Natural killer cell (primary cell): ENCODE results near the gene SHROOM3. TPM values are rescaled to one million over a fixed set of nuclear protein-coding genes. Genes with fewer than 3 reads are reported as not detected.

Experiments
- ATAC-seq, 3 donors: fragments of 150-1000 bp in 2 of 3; fragments of 200-7000 bp in 1 of 3; cut with Tn5 transposase; 1 replicate in 1 of 3; 2 replicates in 2 of 3; pipeline ENCODE4 v1.10.0; 2021; ENCODE audit warnings: mild to moderate bottlenecking in 2 of 3, moderate library complexity in 2 of 3
- DNase-seq, 2 donors: peaks; one replicate each; pipeline versions ENCODE4 v3.0.0 to v3.0.0-alpha.2; 2013 to 2021; ENCODE audit warnings: mixed read lengths in 1 of 2
- H3K27ac ChIP-seq: one replicate; pipeline ENCODE4 v1.5.1; 2013; ENCODE audit warnings: mild to moderate bottlenecking, low read length
- H3K27me3 ChIP-seq: one replicate; pipeline ENCODE4 v1.6.1; 2013; ENCODE audit warnings: low read length; ENCODE audit not compliant: control insufficient read depth, insufficient read depth
- H3K36me3 ChIP-seq: one replicate; pipeline ENCODE4 v1.6.1; 2013; ENCODE audit warnings: low read length; ENCODE audit not compliant: control insufficient read depth, insufficient read depth
- H3K4me1 ChIP-seq: one replicate; pipeline ENCODE4 v1.6.1; 2013; ENCODE audit warnings: low read length; ENCODE audit not compliant: control insufficient read depth, insufficient read depth
- H3K4me3 ChIP-seq: one replicate; pipeline ENCODE4 v1.5.1; 2013; ENCODE audit warnings: low read length
- H3K9me3 ChIP-seq: one replicate; pipeline ENCODE4 v1.6.1; 2013; ENCODE audit warnings: low read length; ENCODE audit not compliant: control insufficient read depth, insufficient read depth
- H3K27ac Mint-ChIP-seq, 2 donors: one replicate each; pipeline ENCODE4 v1.8.0; 2022; ENCODE audit warnings: mild to moderate bottlenecking in 2 of 2, mixed read lengths in 2 of 2, moderate library complexity in 1 of 2
- H3K27me3 Mint-ChIP-seq, 2 donors: one replicate each; pipeline ENCODE4 v1.8.0; 2022; ENCODE audit warnings: low read depth in 2 of 2, mixed read lengths in 2 of 2
- H3K36me3 Mint-ChIP-seq: one replicate; pipeline ENCODE4 v1.8.0; 2022; ENCODE audit warnings: mixed read lengths
- H3K4me1 Mint-ChIP-seq, 2 donors: one replicate each; pipeline ENCODE4 v1.8.0; 2022; ENCODE audit warnings: mixed read lengths in 2 of 2
- H3K4me3 Mint-ChIP-seq: one replicate; pipeline ENCODE4 v1.8.0; 2022; ENCODE audit warnings: mild to moderate bottlenecking, moderate library complexity, mixed read lengths
- H3K9me3 Mint-ChIP-seq, 2 donors: one replicate each; pipeline ENCODE4 v1.8.0; 2022; ENCODE audit warnings: mixed read lengths in 2 of 2
- WGBS: methylation state at CpG from one replicate; pipeline ENCODE4 v1.1.7; 2013; ENCODE audit warnings: missing lambda C conversion rate; ENCODE audit not compliant: insufficient coverage; 5-methylcytosine and 5-hydroxymethylcytosine counted together
- intact Hi-C: fragments of 100-400 bp; cut with micrococcal nuclease; formaldehyde crosslinking; loops from one replicate; pipeline ENCODE4 v1.14.2; 2022
- total RNA-seq, 4 donors: library from RNA; stranded (reverse); fragments of 120-200 nt in 1 of 4; gene quantifications; one replicate each; pipeline versions ENCODE4 v1.2.3 to v1.2.4, GENCODE V29; 2013 to 2022
- TF ChIP-seq, protein P1 (sequence below): fragments of 200-600 bp; IDR thresholded peaks from one replicate; pipeline ENCODE4 v1.8.0; 2022; ENCODE audit warnings: antibody characterized with exemption

The SHROOM3 gene
- total RNA-seq, 3 donors from 2014 or later (not counting 1 experiment from before 2014, with no cell fraction given) = 0.63 TPM; not detected in 2

DNA sequence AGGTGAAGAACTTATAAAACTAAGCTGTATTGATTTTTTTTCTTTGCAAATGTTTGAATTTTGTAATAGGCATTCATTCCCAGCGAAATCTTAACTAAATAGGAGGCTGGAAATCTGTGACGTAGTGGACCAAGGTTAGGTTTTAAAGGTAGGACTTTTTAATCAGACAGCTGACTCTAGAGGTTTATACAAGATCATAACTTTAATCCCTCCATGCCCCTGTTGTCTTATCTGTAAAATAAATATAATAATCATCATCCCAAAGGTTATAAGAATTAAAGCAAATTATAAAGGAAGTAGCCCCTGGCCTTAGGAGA is 101.3 kb downstream of the SHROOM3 start:
- ATAC-seq (no peak), DNase-seq (no peak)
- Mint-ChIP-seq H3K36me3 (no peaks in the 10 kb centered on the region), H3K9me3 (no peaks in the 10 kb centered on the region), H3K4me3 (no peak overlapping the region), H3K4me1 (no peaks in the 10 kb centered on the region), H3K27me3 (peaks cover 0 to 3% of the 10 kb centered on the region in 2 donors), H3K27ac (no peak overlapping the region)
- intact Hi-C loops = no loop called here
- H3K9me3 ChIP-seq = no peaks in the 10 kb centered on the region
- no peak overlapping the region for H3K4me3 ChIP-seq
- WGBS = 71% methylated on average over 1 of the region's 2 CpGs
- no peak overlapping the region for H3K27ac ChIP-seq
- no peaks in the 10 kb centered on the region for H3K36me3 ChIP-seq
- H3K27me3 ChIP-seq = no peaks in the 10 kb centered on the region
- TF ChIP-seq, protein P1, sequence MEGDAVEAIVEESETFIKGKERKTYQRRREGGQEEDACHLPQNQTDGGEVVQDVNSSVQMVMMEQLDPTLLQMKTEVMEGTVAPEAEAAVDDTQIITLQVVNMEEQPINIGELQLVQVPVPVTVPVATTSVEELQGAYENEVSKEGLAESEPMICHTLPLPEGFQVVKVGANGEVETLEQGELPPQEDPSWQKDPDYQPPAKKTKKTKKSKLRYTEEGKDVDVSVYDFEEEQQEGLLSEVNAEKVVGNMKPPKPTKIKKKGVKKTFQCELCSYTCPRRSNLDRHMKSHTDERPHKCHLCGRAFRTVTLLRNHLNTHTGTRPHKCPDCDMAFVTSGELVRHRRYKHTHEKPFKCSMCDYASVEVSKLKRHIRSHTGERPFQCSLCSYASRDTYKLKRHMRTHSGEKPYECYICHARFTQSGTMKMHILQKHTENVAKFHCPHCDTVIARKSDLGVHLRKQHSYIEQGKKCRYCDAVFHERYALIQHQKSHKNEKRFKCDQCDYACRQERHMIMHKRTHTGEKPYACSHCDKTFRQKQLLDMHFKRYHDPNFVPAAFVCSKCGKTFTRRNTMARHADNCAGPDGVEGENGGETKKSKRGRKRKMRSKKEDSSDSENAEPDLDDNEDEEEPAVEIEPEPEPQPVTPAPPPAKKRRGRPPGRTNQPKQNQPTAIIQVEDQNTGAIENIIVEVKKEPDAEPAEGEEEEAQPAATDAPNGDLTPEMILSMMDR = no peak
- H3K4me1 ChIP-seq = no peaks in the 10 kb centered on the region

DNA sequence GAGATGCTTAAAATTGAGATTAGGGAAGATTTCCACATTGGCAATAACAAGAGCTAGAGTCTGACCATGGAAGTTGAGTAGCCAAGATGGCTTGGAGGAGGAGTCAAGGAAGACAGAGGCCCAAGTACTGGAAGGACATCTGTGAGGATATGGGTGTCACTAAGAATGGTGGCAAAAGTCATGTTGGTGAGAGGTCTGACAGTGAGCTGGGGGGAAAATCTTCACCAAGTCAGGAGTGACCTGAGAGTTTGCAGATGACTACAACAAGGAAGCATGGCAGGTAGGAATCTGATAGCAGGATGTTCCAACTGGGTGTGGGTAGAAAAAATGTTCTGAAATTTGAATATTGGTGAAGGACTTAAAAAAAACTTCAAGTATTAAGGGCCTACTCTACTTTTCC is 103.3 kb downstream of the SHROOM3 start:
- no peak overlapping the region for H3K27ac ChIP-seq
- H3K4me1 Mint-ChIP-seq = no peaks in the 10 kb centered on the region
- H3K36me3 Mint-ChIP-seq = no peaks in the 10 kb centered on the region
- no peak overlapping the region for H3K27ac Mint-ChIP-seq
- intact Hi-C loops = no loop called here
- H3K36me3 ChIP-seq = no peaks in the 10 kb centered on the region
- no peaks in the 10 kb centered on the region for H3K27me3 ChIP-seq
- peaks cover 0 to 3% of the 10 kb centered on the region in 2 donors for H3K27me3 Mint-ChIP-seq
- ATAC-seq (no peak), DNase-seq (no peak)
- H3K4me1 ChIP-seq = no peaks in the 10 kb centered on the region
- no peak overlapping the region for H3K4me3 Mint-ChIP-seq
- H3K4me3 ChIP-seq = no peak overlapping the region
- no peaks in the 10 kb centered on the region for H3K9me3 Mint-ChIP-seq
- TF ChIP-seq, protein P1 = no peak
- H3K9me3 ChIP-seq = no peaks in the 10 kb centered on the region

DNA sequence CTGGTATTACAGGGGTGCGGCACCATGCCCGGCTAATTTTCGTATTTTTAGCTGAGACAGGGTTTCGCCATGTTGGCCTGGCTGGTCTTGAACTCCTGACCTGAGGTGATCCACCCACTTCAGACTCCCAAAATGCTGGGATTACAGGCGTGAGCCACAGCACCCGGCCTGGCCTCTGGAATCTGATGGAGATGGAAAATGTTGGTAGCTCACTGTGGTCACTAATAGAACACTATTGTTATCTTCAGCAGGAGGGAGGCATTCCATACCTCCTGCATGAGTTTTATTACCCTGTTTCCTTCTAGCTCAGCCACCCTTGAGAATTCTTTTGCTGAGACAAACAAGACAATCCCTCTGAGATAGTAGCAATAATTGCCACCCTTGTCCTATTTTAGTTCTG is 105.0 kb downstream of the SHROOM3 start:
- H3K36me3 Mint-ChIP-seq = no peaks in the 10 kb centered on the region
- H3K4me3 Mint-ChIP-seq = no peak overlapping the region
- TF ChIP-seq, protein P1 = no peak
- H3K27me3 Mint-ChIP-seq = peaks cover under 1% of the 10 kb centered on the region in 2 donors
- peaks cover 1 to 5% of the 10 kb centered on the region in 2 donors for H3K4me1 Mint-ChIP-seq
- no peak overlapping the region for H3K27ac ChIP-seq
- H3K4me1 ChIP-seq = peaks cover 3% of the 10 kb centered on the region
- DNase-seq (no peak), ATAC-seq (no peak)
- H3K36me3 ChIP-seq = no peaks in the 10 kb centered on the region
- H3K4me3 ChIP-seq = no peak overlapping the region
- H3K9me3 ChIP-seq = no peaks in the 10 kb centered on the region
- no peak overlapping the region for H3K27ac Mint-ChIP-seq
- 96% methylated on average over 5 of the region's 6 CpGs for WGBS
- no peaks in the 10 kb centered on the region for H3K27me3 ChIP-seq
- H3K9me3 Mint-ChIP-seq = no peaks in the 10 kb centered on the region
- intact Hi-C loops = no loop called here

DNA sequence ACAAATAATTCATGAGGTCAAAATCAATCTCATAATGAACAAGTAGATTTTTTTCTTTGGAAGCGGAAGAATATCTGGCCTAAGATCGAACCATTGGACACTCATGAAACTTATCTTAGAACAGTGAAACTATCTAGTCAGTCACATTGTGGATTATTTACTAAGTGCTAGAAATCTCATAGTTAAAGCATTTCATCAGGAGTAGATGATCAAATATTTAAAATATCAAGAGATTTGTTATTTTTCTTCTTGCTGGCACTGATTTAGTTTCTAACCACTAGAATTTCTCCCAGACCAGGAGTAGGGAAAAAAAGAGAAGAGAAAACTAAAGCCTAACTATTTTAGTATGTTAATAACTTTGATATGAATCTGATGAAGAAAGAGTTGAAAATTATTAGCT is 105.5 kb downstream of the SHROOM3 start:
- 100% methylated on average over 1 of the region's 2 CpGs for WGBS
- H3K27ac ChIP-seq = no peak overlapping the region
- H3K27ac Mint-ChIP-seq = no peak overlapping the region
- H3K36me3 Mint-ChIP-seq = no peaks in the 10 kb centered on the region
- H3K9me3 ChIP-seq = no peaks in the 10 kb centered on the region
- DNase-seq = no peak
- no peaks in the 10 kb centered on the region for H3K27me3 ChIP-seq
- H3K27me3 Mint-ChIP-seq = peaks cover 0 to 6% of the 10 kb centered on the region in 2 donors
- H3K9me3 Mint-ChIP-seq = no peaks in the 10 kb centered on the region
- peaks cover 6 to 10% of the 10 kb centered on the region in 2 donors for H3K4me1 Mint-ChIP-seq
- no peak overlapping the region for H3K4me3 Mint-ChIP-seq
- no peaks in the 10 kb centered on the region for H3K36me3 ChIP-seq
- intact Hi-C loops = no loop called here
- no peak for ATAC-seq
- peaks cover 3% of the 10 kb centered on the region for H3K4me1 ChIP-seq
- H3K4me3 ChIP-seq = no peak overlapping the region
- TF ChIP-seq, protein P1 = no peak
